Measurements from ENCODE around the gene RDH13.

Gene RDH13

GRCh38 chr19:55099557-55100506, 36.9 kb upstream of the RDH13 start:
- H3K36me3 ChIP-seq (ENCODE audit: control insufficient read depth, insufficient read depth, low read length), result peaks cover 9% of the 10 kb centered on the region
- no peaks in the 10 kb centered on the region for H3K9me3 ChIP-seq (ENCODE audit: control insufficient read depth, low read length)
- WGBS, 2 experiments, result 90 to 91% methylated on average over 27 of the region's 27 CpGs

GRCh38 chr19:55098716-55099556, 36.0 kb upstream of the RDH13 start:
- WGBS, 2 experiments, result 91 to 92% methylated on average over 27 of the region's 27 CpGs
- Histone ChIP-seq H3K27ac (ENCODE audit: insufficient read depth, low read depth, low read length, poor library complexity, severe bottlenecking) (no peak overlapping the region), H3K9me3 (ENCODE audit: control insufficient read depth, low read length) (no peaks in the 10 kb centered on the region), H3K4me3 (ENCODE audit: insufficient read depth, low read depth, low read length) (no peak overlapping the region), H3K27me3 (ENCODE audit: control insufficient read depth, insufficient read depth, low read length, poor library complexity, severe bottlenecking) (no peaks in the 10 kb centered on the region), H3K36me3 (ENCODE audit: control insufficient read depth, insufficient read depth, low read length) (peaks cover 9% of the 10 kb centered on the region), H3K4me1 (ENCODE audit: control insufficient read depth, insufficient read depth, low read length) (no peaks in the 10 kb centered on the region)

More at GRCh38 chr19:55099557-55100506, 36.9 kb upstream of the RDH13 start:
- no peaks in the 10 kb centered on the region for H3K4me1 ChIP-seq (ENCODE audit: control insufficient read depth, insufficient read depth, low read length)
- H3K27ac ChIP-seq (ENCODE audit: insufficient read depth, low read depth, low read length, poor library complexity, severe bottlenecking), result no peak overlapping the region
- H3K4me3 ChIP-seq (ENCODE audit: insufficient read depth, low read depth, low read length), result no peak overlapping the region
- H3K27me3 ChIP-seq (ENCODE audit: control insufficient read depth, insufficient read depth, low read length, poor library complexity, severe bottlenecking), result no peaks in the 10 kb centered on the region

- H3K4me3 ChIP-seq (ENCODE audit: insufficient read depth, low read depth, low read length), result no peak overlapping the region
- H3K4me1 ChIP-seq (ENCODE audit: control insufficient read depth, insufficient read depth, low read length), result no peaks in the 10 kb centered on the region
- peaks cover 4% of the 10 kb centered on the region for H3K36me3 ChIP-seq (ENCODE audit: control insufficient read depth, insufficient read depth, low read length)
- H3K9me3 ChIP-seq (ENCODE audit: control insufficient read depth, low read length), result no peaks in the 10 kb centered on the region
- H3K27ac ChIP-seq (ENCODE audit: insufficient read depth, low read depth, low read length, poor library complexity, severe bottlenecking), result no peak overlapping the region
- H3K27me3 ChIP-seq (ENCODE audit: control insufficient read depth, insufficient read depth, low read length, poor library complexity, severe bottlenecking), result no peaks in the 10 kb centered on the region
- WGBS, 2 experiments, result 94 to 95% methylated on average over 23 of the region's 23 CpGs
Observed at GRCh38 chr19:55097864-55098715, 35.1 kb upstream of the RDH13 start.

GRCh38 chr19:55096061-55096701, 33.2 kb upstream of the RDH13 start:
- H3K36me3 ChIP-seq (ENCODE audit: control insufficient read depth, insufficient read depth, low read length), result peaks cover 5% of the 10 kb centered on the region
- WGBS, 2 experiments, result 79% methylated on average over 23 of the region's 23 CpGs

GRCh38 chr19:55095260-55096060, 32.5 kb upstream of the RDH13 start:
- 91% methylated on average over 23 of the region's 23 CpGs for WGBS, 2 experiments
- H3K4me3 ChIP-seq (ENCODE audit: insufficient read depth, low read depth, low read length), result no peak overlapping the region

More at GRCh38 chr19:55096061-55096701, 33.2 kb upstream of the RDH13 start:
- H3K9me3 ChIP-seq (ENCODE audit: control insufficient read depth, low read length), result no peaks in the 10 kb centered on the region
- peaks cover 6% of the 10 kb centered on the region for H3K4me1 ChIP-seq (ENCODE audit: control insufficient read depth, insufficient read depth, low read length)
- H3K27ac ChIP-seq (ENCODE audit: insufficient read depth, low read depth, low read length, poor library complexity, severe bottlenecking), result no peak overlapping the region
- H3K4me3 ChIP-seq (ENCODE audit: insufficient read depth, low read depth, low read length), result no peak overlapping the region
- H3K27me3 ChIP-seq (ENCODE audit: control insufficient read depth, insufficient read depth, low read length, poor library complexity, severe bottlenecking), result no peaks in the 10 kb centered on the region

GRCh38 chr19:55094456-55095259, 31.7 kb upstream of the RDH13 start:
- Histone ChIP-seq H3K4me1 (ENCODE audit: control insufficient read depth, insufficient read depth, low read length) (peaks cover 6% of the 10 kb centered on the region), H3K36me3 (ENCODE audit: control insufficient read depth, insufficient read depth, low read length) (peaks cover 10% of the 10 kb centered on the region), H3K27me3 (ENCODE audit: control insufficient read depth, insufficient read depth, low read length, poor library complexity, severe bottlenecking) (no peaks in the 10 kb centered on the region), H3K9me3 (ENCODE audit: control insufficient read depth, low read length) (no peaks in the 10 kb centered on the region), H3K27ac (ENCODE audit: insufficient read depth, low read depth, low read length, poor library complexity, severe bottlenecking) (no peak overlapping the region), H3K4me3 (ENCODE audit: insufficient read depth, low read depth, low read length) (no peak overlapping the region)
- WGBS, 2 experiments, result 83 to 89% methylated on average over 32 of the region's 32 CpGs

More at GRCh38 chr19:55095260-55096060, 32.5 kb upstream of the RDH13 start:
- no peaks in the 10 kb centered on the region for H3K27me3 ChIP-seq (ENCODE audit: control insufficient read depth, insufficient read depth, low read length, poor library complexity, severe bottlenecking)
- H3K4me1 ChIP-seq (ENCODE audit: control insufficient read depth, insufficient read depth, low read length), result peaks cover 6% of the 10 kb centered on the region
- peaks cover 10% of the 10 kb centered on the region for H3K36me3 ChIP-seq (ENCODE audit: control insufficient read depth, insufficient read depth, low read length)
- no peak overlapping the region for H3K27ac ChIP-seq (ENCODE audit: insufficient read depth, low read depth, low read length, poor library complexity, severe bottlenecking)
- no peaks in the 10 kb centered on the region for H3K9me3 ChIP-seq (ENCODE audit: control insufficient read depth, low read length)

- Histone ChIP-seq H3K36me3 (ENCODE audit: control insufficient read depth, insufficient read depth, low read length) (peaks cover 10% of the 10 kb centered on the region), H3K4me1 (ENCODE audit: control insufficient read depth, insufficient read depth, low read length) (peaks cover 11% of the 10 kb centered on the region), H3K27ac (ENCODE audit: insufficient read depth, low read depth, low read length, poor library complexity, severe bottlenecking) (no peak overlapping the region), H3K4me3 (ENCODE audit: insufficient read depth, low read depth, low read length) (no peak overlapping the region), H3K9me3 (ENCODE audit: control insufficient read depth, low read length) (no peaks in the 10 kb centered on the region), H3K27me3 (ENCODE audit: control insufficient read depth, insufficient read depth, low read length, poor library complexity, severe bottlenecking) (no peaks in the 10 kb centered on the region)
- 77 to 84% methylated on average over 49 of the region's 49 CpGs for WGBS, 2 experiments
Observed at GRCh38 chr19:55092423-55093318, 29.7 kb upstream of the RDH13 start.

- H3K27me3 ChIP-seq (ENCODE audit: control insufficient read depth, insufficient read depth, low read length, poor library complexity, severe bottlenecking), result no peaks in the 10 kb centered on the region
- WGBS, 2 experiments, result 71 to 73% methylated on average over 27 of the region's 27 CpGs
- no peak overlapping the region for H3K4me3 ChIP-seq (ENCODE audit: insufficient read depth, low read depth, low read length)
- peaks cover 10% of the 10 kb centered on the region for H3K36me3 ChIP-seq (ENCODE audit: control insufficient read depth, insufficient read depth, low read length)
- H3K9me3 ChIP-seq (ENCODE audit: control insufficient read depth, low read length), result no peaks in the 10 kb centered on the region
- no peak overlapping the region for H3K27ac ChIP-seq (ENCODE audit: insufficient read depth, low read depth, low read length, poor library complexity, severe bottlenecking)
- H3K4me1 ChIP-seq (ENCODE audit: control insufficient read depth, insufficient read depth, low read length), result peaks cover 11% of the 10 kb centered on the region
Observed at GRCh38 chr19:55091955-55092354, 29.0 kb upstream of the RDH13 start.
